GM12872 (cell line): ENCODE results near the gene IL22.

Source experiments
- CTCF ChIP-seq: IDR thresholded peaks from 3 replicates; pipeline ENCODE4 v1.5.1; 2011; ENCODE audit warnings: low read depth, mild to moderate bottlenecking, low read length, moderate library complexity; ENCODE audit not compliant: insufficient read depth

Gene IL22

DNA sequence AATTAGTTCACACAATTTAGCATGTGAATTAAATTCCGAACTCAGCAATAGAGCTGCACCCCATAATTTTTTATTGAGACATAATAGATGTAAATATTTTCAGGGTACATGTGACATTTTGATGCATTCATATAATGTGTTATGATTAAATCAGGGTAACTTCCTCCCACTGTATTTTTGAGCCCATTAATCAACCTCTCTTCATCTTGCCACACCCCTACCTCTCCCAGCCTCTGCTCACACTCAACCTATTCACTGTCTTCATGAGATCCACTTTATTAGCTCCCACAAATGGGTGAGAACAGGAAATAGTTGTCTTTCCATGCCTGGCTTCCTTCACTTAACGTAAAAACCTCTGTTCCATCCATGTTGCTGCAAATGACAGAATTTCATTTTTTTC, 42.5 kb downstream of the IL22 start:
- no peak for TF ChIP-seq CTCF

DNA sequence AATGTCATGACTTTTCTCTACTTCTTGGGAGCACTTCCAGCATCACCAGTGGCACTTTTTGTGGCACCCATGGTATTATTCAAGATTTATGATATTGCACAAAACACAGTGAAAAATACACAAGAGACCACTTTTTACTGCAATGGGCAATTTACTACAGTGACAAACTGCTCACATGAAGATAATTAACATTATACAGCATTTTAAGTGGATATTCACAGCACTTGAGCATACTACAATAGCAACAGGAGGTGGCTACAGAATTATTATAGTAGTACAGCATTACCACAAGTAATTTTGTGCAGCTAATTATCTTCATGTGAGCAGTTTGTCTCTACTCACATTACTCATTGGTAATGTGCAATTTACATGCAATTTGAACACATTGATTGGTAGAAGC, 46.1 kb downstream of the IL22 start:
- no peak for TF ChIP-seq CTCF

GRCh38 chr12:68206446-68206845, 47.0 kb downstream of the IL22 start:
- no peak for TF ChIP-seq CTCF

GRCh38 chr12:68203460-68203875, 49.9 kb downstream of the IL22 start:
- TF ChIP-seq CTCF = no peak

GRCh38 chr12:68200854-68201253, 52.5 kb downstream of the IL22 start:
- TF ChIP-seq CTCF = no peak

GRCh38 chr12:68199127-68199526, 54.3 kb downstream of the IL22 start:
- TF ChIP-seq CTCF = no peak

GRCh38 chr12:68198507-68199086, 54.8 kb downstream of the IL22 start:
- no peak for TF ChIP-seq CTCF
